GM19438 (cell line): ENCODE data around the gene DQX1.

ENCODE experiments used
- ATAC-seq: cut with Tn5 transposase; IDR thresholded peaks from one replicate; pipeline ENCODE4 v1.9.1; 2021; ENCODE audit warnings: low read depth; ENCODE audit not compliant: unreplicated experiment

DQX1 gene

DNA sequence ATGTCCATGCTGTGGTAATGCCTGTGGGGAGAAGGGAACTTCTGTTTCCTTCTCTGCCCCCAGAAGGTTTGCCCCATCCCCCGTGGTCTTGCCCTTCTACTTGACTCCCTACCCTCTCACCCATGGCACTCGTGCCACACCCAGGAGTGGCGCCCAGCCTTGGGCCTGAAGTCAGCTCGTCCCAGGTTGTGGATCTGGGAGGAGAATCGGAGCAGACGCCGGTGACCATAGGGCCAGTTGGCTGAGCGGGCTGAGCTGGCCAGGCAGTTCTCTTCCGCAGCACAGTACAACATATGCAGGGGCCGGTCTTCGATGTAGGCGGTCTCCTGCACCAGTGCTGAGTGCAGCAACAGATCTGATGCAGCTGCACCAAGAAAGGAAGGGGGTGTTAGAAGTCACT is 8.4 kb upstream of the DQX1 start:
- no peak for ATAC-seq

DNA sequence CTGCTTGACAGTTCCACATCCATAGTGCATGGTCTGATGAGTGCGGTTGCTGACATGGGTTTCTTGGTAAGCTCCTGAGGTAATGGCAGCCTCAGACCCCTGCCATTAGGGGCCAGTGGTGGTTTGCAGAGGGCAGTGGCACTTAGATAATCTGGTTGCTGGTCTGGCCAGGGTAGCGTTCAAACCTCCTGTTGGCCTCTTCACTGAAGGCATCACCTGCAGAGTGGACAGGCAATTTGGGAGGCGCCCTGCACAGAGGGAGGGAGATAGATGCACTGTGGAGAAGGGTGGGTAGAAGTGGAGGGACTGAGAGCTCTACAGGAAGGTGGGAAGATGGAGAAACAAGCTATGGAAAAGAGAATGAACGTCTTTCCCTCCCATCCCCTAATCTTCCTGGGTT is 7.4 kb upstream of the DQX1 start:
- no peak for ATAC-seq

DNA sequence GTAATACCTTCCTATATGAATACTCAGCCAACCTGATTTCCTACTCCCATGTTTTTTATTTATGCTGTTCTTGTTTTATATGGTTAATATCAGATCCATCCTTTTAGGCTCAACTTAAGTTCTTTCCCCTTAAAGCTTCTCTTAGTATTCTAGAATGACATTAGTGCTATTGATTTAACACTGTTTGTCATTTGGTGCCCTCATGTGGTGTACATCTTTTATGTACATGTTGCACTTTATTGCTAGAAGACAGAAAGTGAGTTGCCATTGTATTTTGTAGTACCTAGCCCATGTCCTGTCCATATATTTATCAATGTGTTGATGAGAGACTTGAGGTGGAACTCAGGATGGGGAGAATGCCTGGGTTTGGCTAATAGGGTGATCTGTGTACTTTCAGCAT is 6.2 kb upstream of the DQX1 start:
- no peak for ATAC-seq

DNA sequence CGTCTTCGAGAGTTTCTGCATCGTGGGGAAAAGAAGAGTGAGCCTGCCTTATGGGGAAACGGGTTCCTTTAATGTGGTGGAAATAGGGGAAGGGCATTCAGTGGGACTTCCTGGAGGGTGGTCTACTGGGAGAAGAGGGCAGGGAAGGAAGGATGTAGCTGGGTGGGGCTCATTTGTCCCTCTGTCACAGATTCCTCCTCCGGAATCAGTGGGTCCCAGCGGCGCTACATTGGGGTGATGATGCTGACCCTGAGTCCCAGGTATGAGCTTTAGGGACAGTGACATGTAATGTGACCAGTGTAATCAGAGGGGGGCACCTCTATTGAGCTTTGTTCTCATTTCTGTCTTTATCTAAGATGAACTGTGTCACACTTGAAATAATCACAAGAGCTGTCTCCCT is 5.6 kb upstream of the DQX1 start:
- no peak for ATAC-seq

DNA sequence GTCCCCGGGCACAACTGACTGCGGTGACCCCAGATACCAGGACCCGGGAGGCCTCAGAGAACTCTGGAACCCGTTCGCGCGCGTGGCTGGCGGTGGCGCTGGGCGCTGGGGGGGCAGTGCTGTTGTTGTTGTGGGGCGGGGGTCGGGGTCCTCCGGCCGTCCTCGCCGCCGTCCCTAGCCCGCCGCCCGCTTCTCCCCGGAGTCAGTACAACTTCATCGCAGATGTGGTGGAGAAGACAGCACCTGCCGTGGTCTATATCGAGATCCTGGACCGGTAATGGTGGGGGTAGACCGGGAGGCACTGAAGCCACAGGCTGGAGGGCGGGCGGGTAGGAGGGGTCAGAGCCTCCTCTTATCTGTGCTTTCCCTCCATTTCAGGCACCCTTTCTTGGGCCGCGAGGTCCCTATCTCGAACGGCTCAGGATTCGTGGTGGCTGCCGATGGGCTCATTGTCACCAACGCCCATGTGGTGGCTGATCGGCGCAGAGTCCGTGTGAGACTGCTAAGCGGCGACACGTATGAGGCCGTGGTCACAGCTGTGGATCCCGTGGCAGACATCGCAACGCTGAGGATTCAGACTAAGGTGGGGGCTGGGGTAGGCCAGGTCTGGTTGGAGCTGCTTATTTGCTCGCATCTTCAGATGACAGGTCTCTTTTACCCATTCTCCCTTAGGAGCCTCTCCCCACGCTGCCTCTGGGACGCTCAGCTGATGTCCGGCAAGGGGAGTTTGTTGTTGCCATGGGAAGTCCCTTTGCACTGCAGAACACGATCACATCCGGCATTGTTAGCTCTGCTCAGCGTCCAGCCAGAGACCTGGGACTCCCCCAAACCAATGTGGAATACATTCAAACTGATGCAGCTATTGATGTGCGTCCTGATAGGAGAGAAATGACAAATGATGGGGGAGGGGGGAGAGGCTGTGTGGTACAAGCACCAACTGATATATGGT is 4.5 kb upstream of the DQX1 start:
- peak; percentile 28 for ATAC-seq

DNA sequence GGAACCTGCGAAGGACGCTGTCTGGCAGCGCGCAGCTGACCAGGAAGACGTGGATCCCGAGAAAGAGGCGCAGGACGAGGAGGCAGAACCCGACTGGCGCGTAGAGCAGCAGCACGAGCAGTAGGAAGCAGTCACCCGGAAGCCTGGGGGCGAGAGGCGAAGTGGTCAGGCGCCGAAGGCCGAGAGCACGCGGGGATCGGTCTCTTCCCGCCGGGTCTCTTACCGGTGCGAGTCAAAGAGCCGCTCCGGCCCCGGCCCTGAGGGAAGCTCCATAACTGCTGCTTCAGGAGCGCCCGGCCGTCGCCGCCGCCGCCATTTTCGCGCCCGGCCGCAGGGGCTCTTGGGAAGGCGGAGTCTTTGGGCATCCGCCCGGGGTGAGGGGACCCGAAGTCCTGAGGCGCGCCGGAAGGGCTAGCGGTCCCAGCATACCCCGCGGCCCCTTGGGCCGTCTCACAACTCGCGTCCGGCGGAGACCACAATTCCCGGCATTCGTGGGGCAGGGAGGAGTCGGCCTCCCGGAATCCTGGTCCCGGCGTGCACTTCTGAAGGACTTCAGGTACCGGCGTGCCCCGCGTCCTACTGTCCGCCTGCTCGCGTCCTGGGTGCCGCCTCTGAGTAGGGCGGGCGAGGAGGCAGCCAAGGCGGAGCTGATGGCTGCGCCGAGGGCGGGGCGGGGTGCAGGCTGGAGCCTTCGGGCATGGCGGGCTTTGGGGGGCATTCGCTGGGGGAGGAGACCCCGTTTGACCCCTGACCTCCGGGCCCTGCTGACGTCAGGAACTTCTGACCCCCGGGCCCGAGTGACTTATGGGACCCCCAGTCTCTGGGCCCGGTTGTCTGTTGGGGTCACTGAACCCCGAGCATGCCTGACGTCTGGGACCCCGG is 3.6 kb upstream of the DQX1 start, which contains the start of the genes AUP1 and HTRA2:
AUP1 (minus strand) TSS at position 350 of the 882 bp plus-strand sequence; CDS start at position 273, 77 bp downstream.
HTRA2 (plus strand) TSS at position 577 of the 882 bp plus-strand sequence; CDS start at position 651, 74 bp downstream.
- peak; percentile 82 for ATAC-seq

DNA sequence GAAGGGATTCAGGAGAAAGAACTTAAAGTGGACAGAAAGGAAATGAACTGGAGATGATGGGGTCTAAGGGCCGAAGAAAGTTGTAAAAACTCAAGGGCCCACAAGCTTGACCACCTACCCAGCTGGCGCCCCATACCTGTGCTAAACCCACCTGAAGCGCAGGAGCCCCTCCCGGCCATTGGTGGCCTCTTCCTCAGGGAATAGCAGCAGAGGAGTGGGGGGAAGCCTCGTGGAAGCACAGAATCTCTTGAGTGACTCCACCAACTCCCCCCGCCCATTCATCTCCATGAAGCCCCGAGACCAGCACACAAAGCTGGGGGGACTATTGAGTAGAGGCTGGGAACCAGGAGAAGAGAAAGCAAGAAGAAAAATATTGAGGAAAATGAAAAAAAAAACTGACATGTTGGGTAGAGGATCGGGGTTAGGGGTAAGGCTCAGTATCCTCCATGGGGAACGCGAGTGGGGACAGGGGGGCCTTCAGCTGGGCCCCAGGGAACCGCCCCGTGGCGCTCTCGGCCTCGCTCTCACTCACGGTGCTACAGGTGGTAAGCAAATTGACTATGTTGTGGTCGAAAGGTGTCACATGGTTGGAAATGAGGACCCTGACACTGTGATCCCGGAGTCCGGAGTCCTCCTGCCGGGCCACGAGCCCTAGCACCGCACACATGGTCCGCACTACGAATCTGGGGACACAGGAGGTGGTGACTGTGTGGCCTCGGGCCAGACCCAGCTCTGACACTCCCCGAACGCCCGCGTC is 2.7 kb upstream of the DQX1 start:
- ATAC-seq, result peak; percentile 9

DNA sequence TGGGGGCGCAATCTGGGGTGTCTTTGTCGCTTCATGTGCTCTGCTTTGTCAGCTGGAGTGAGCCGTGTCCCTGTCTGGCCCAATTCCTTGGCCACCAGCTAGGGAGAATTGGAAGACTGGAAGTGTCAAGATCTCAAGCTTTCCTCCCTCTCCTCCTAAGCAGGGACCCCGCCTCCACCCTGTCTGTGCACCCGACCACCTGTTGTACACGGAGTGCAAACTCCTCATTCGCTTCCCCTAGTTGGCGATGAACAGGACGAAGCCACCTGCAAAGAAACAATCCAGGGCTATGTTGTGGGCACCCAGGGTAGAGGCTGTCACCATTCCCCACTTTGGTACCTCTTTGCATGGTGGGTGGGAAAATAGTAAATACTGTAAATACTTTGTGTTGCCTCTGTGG is 1.7 kb upstream of the DQX1 start:
- no peak for ATAC-seq

DNA sequence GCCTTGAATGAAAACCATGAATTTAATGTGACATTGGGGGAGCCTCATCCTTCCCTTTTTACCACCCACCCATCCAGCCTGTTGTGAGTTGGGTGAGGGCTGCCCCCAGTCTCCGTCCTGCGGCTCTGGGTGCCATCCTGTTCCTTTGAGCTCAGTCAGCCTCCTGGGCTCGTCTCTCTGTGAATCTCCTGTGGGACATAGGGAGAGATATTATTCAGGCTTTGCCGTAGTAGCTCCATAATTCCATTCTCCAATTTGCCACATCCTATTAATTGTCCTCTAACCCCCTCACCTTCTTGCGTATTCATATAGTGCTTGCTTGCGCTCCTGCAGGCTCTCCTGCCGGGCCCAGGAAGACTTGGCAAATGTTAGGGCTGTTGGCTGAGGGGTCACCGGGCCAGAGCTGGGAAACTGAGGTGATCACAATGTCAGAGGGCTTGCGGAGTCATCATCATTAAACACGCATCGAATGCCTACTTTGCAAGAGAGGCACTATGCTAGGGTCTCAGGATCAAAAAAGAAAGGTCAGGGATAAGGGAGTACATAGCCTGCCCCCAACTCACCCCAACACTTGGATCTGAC is 709 bp upstream of the DQX1 start:
- ATAC-seq, result no peak

DNA sequence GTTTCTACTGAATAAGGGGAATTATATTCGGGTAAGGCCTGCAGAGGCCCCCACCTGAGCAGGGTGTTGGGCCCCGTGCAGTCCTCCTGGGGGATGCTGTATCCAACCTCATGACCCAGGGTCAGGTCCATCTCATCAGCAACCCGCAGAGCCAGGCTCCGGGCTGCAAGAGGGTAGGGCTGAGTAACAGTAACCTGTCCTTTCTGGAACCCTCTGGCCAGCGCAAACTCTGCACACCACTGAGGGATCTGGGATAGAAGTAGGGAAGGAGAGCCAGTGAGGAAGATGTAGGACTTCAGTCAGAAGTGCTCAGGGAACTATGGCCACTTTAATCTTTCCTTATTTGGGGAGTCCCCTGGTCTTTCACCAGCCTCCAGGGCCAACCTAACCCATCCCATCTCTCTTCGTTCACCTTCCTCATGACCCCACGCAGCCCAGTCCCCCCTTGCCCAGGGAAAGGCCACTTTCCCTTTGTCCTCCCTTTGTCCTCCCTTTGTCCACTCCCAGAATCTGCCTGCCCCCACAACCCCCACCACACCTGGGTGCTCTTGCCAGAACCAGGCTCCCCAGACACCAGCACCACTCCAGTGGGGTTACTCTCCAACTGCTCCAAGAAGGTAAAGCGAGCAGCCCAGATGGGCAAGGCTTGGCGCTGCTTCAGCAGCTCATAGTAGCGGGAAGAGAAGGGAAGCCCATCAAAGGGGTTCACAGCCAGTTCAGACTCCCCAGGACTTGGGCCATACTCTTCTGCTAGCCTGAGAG is 895 bp downstream of the DQX1 start:
- no peak for ATAC-seq

DNA sequence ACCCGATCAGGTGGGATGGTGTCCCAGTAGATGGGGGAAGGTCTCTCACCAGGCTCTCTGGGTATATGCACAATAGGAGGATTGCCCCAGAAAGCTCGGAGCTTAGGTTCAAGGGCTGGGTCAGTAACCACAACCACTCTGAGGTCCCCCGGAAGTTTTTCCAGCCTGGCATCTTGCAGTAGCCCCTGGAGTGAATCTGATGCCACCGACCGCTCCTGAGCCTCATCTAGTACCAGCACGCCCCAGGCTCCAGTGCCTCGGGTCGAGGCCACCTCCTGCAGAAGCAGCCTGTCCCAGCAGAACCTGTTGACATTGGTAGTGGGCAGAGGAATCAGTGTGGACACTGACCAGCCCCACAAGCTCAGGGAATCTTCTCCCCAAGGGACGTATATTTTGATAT is 2.0 kb downstream of the DQX1 start:
- ATAC-seq, result no peak

DNA sequence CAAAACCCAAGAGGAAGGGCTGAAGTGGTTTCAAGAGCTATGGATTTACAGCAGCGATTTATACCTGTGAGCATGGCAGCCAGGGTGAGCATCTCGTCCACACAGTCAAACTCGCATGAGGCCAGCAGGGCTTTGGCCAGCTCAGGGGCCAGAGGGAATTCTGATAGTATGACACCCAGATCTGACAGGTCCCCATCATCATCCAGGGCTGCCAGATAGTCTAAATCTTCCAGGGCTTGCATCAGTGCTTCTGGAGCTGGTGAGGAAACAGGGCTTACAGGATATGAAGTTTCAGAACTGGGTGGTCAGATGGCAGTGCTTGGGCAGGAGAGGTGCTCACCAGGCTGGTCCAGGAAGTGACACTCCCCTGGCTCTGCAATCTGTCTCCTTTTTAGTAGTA is 3.5 kb downstream of the DQX1 start:
- no peak for ATAC-seq

DNA sequence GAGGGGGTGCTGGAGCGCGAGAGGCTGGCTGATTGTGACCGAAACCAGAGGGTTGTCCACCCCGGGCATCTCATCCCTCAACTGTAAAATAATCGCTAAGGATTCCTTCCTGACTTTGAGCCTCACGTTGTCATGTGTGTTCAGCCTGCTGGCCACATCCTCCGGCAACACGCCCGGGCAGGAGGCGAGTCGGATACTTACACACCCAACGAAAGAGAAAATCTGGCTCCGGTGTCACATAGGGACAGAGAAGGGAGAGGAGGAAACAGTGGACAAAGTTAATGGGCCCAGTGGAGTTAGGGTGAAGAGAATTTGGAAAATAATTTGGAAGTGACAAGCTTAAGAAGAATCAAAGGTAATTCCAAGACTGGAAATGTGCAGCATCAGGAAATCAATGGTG is 9.4 kb downstream of the DQX1 start:
- no peak for ATAC-seq

DNA sequence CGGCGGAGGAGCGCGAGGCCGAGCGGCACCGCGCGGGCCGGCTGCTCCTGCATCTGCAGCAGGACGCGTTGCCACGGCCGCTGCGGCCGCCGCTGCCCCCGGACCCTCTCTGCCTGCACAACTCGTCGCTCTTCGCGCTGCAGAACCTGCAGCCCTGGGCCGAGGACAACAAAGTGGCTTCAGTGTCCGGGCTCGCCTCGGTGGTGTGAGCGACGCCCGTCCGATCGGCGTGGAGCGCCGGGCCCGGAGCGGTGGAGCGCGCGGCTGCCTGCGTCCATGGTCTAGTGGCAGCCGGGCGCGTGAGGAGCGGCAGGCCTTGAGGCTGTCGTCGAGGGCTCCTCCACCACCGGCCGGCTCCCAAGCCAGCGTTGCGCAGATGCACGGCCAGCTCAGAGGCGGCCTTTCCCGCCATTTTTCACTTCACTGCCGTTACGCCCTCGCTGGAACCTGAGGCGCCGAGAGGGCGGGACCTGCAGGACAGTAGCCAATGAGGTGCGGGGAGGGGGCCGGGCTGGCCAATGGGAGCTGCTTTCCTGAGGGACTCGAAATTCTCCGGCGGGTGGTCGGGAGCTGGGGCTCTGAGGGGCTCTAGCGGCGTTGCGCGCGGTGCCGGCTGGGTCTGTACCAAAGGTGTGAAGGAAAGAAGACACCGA is 9.9 kb downstream of the DQX1 start:
- no peak for ATAC-seq

DNA sequence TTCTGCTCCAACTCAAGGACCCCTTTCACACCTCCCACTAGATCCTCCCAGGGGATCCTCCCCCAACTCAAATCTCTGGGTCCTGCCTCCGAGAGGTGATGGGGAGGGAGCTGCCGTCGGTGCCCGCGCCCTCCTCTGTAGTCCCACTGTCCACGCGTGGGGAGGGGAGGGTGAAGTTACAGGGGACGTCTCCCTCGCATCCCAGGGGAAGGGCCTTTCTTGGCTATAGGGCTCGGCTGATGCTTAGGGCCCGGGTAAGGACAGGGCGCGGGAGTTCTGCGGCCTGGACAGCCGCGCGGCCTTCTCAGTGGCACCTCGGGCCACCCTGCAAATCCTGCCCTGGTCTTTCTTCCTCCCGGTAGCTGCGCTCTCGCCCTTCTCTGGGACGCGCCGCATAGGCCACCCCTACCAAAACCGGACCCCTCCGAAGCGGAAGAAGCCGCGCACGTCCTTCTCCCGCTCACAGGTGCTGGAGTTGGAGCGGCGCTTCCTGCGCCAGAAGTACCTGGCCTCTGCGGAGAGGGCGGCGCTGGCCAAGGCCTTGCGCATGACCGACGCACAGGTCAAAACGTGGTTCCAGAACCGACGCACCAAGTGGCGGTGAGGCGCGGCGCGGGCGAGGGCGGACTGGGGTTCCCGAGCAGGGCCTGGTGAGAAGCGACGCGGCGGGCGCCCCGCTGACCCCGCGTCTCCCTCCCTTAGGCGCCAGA is 10.6 kb downstream of the DQX1 start:
- ATAC-seq, result no peak

DNA sequence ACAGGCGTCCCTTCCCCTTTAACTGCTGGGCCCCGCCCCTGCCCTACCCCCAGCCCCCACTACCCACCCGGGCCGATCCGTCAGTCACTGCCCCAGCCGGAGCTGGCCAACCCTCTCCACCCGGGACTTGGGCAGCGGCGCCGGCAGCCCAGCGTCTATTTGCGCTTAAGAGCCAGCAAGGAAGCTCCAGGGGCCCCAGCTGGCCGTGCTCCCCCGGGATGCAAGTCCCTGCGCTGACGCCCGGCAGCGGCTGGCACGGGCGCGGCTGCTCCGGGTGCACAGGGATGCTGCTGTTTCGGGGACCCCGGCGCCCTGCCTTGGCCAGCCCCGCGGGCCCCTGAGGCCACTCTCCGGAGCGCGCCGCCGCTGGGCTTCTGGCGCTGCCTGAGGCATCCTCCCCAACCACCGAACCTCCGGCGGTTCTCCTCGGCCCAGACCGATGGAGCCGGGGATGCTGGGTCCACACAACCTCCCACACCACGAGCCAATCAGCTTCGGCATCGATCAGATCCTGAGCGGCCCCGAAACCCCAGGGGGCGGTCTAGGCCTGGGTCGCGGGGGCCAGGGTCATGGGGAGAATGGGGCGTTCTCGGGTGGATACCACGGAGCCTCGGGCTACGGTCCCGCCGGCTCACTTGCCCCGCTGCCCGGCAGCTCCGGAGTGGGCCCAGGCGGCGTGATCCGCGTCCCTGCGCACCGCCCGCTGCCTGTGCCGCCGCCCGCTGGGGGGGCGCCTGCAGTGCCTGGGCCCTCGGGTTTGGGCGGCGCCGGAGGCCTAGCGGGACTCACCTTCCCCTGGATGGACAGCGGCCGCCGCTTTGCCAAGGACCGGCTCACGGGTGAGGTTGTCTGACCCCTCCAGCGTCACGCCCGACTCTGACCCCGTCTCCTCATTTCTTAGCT is 11.4 kb downstream of the DQX1 start, which contains the start of gene TLX2:
TLX2 (plus strand) TSS at position 83 of the 903 bp plus-strand sequence; CDS start at position 440, 357 bp downstream.
- no peak for ATAC-seq
